GM23248 (cell line): ENCODE results near the gene RASD2. TPM values are rescaled to one million over a fixed set of nuclear protein-coding genes. Genes with fewer than 3 reads are reported as not detected.

Experiments used
- DNase-seq: peaks from one replicate; pipeline ENCODE4 v3.0.0-alpha.2; 2015
- H2AFZ ChIP-seq: fragments of 200-600 bp; sonication (generic); 2 replicates; pipeline ENCODE4 v1.6.1; 2016; ENCODE audit warnings: antibody characterized with exemption
- H3F3A ChIP-seq: fragments of 200-600 bp; sonication (generic); 2 replicates; pipeline ENCODE4 v1.6.1; 2016; ENCODE audit warnings: mild to moderate bottlenecking, antibody characterized with exemption, mixed run types; ENCODE audit not compliant: insufficient read depth
- H3K27ac ChIP-seq: fragments of 200-600 bp; sonication (generic); 2 replicates; pipeline ENCODE4 v1.5.1; 2016; ENCODE audit warnings: mild to moderate bottlenecking
- H3K27me3 ChIP-seq: fragments of 200-600 bp; sonication (generic); replicated peaks from 2 replicates; pipeline ENCODE4 v1.6.1; 2016; ENCODE audit warnings: mild to moderate bottlenecking; ENCODE audit not compliant: insufficient read depth
- H3K36me3 ChIP-seq: fragments of 200-600 bp; sonication (generic); 2 replicates; pipeline ENCODE4 v1.6.1; 2016; ENCODE audit warnings: low read depth, mild to moderate bottlenecking
- H3K4me1 ChIP-seq: fragments of 200-600 bp; sonication (generic); 2 replicates; pipeline ENCODE4 v1.6.1; 2016; ENCODE audit warnings: mild to moderate bottlenecking; ENCODE audit not compliant: insufficient read depth
- H3K4me2 ChIP-seq: fragments of 200-600 bp; sonication (generic); one replicate; pipeline ENCODE4 v1.6.1; 2016; ENCODE audit warnings: mild to moderate bottlenecking; ENCODE audit not compliant: unreplicated experiment
- H3K4me3 ChIP-seq: fragments of 200-600 bp; sonication (generic); 2 replicates; pipeline ENCODE4 v1.5.1; 2016; ENCODE audit warnings: mild to moderate bottlenecking
- H3K79me2 ChIP-seq: fragments of 200-600 bp; sonication (generic); 2 replicates; pipeline ENCODE4 v1.6.1; 2016; ENCODE audit warnings: mild to moderate bottlenecking; ENCODE audit not compliant: insufficient read depth
- H3K9ac ChIP-seq: fragments of 200-600 bp; sonication (generic); 2 replicates; pipeline ENCODE4 v1.6.1; 2016; ENCODE audit warnings: mild to moderate bottlenecking
- H3K9me2 ChIP-seq: fragments of 200-600 bp; sonication (generic); 2 replicates; pipeline ENCODE4 v1.6.1; 2016; ENCODE audit warnings: mixed run types, mild to moderate bottlenecking, moderate library complexity; ENCODE audit not compliant: insufficient read depth
- H3K9me3 ChIP-seq: fragments of 200-600 bp; sonication (generic); one replicate; pipeline ENCODE4 v1.6.1; 2017; ENCODE audit warnings: low read depth
- H4K20me1 ChIP-seq: fragments of 200-600 bp; sonication (generic); 2 replicates; pipeline ENCODE4 v1.6.0; 2016; ENCODE audit not compliant: insufficient read depth
- EZH2 ChIP-seq: fragments of 200-600 bp; sonication (generic); IDR thresholded peaks from 2 replicates; pipeline ENCODE4 v1.6.1; 2018; ENCODE audit warnings: antibody characterized with exemption, mild to moderate bottlenecking; ENCODE audit not compliant: insufficient read depth, poor library complexity, severe bottlenecking
- EZH2phosphoT487 ChIP-seq: fragments of 200-600 bp; sonication (generic); IDR thresholded peaks from 2 replicates; pipeline ENCODE4 v1.6.1; 2018; ENCODE audit warnings: antibody characterized with exemption, moderate library complexity, mild to moderate bottlenecking, low read depth; ENCODE audit not compliant: insufficient read depth
- WGBS, 2 experiments: methylation state at CpG; one replicate each; pipeline ENCODE4 v1.1.6; 2015 to 2017; ENCODE audit warnings: low lambda C conversion rate in 2 of 2, low coverage in 1 of 2; ENCODE audit errors: missing lambda C conversion rate in 2 of 2; 5-methylcytosine and 5-hydroxymethylcytosine counted together
- in situ Hi-C: fragments of 300-500 bp; cut with MboI; formaldehyde crosslinking; loops from 2 replicates; pipeline ENCODE4 v1.15.0; 2020
- polyA plus RNA-seq: library from polyadenylated mRNA; unstranded; fragments of >200 nt; fragmentation: Nextera tagmentation; extraction: Ambion mirVana; gene quantifications from 2 replicates; pipeline ENCODE4 v1.2.1, GENCODE V29; 2016
- total RNA-seq: library from RNA; depleted of rRNA; stranded (reverse); fragments of >200 nt; shearing (Covaris generic); gene quantifications from 2 replicates; pipeline ENCODE4 v1.2.3, GENCODE V29; 2014

The RASD2 gene
- total and polyA plus RNA-seq, 2 experiments from 2014 or later, result 0.76 to 1.5 TPM

GRCh38 chr22:35558031-35558430, 17.4 kb downstream of the RASD2 start:
- Histone ChIP-seq H3K9me2 (no peaks in the 10 kb centered on the region), H3K4me1 (peaks cover 14% of the 10 kb centered on the region), H3K36me3 (no peaks in the 10 kb centered on the region), H2AFZ (no peak overlapping the region), H4K20me1 (no peaks in the 10 kb centered on the region), H3K9me3 (no peaks in the 10 kb centered on the region), H3K79me2 (no peaks in the 10 kb centered on the region), H3K4me3 (no peak overlapping the region), H3F3A (peaks cover 10% of the 10 kb centered on the region; the same call in 1 of the 2 replicates), H3K9ac (no peak overlapping the region), H3K27me3 (no peaks in the 10 kb centered on the region), H3K27ac (no peak overlapping the region), H3K4me2 (no peak overlapping the region)
- no peak for DNase-seq
- in situ Hi-C loops, result no loop called here
- 83 to 91% methylated on average over 5 of the region's 5 CpGs for WGBS, 2 experiments
- TF ChIP-seq EZH2phosphoT487 (no peak), EZH2 (no peak)

- Histone ChIP-seq H3K27ac (no peak overlapping the region), H3K36me3 (no peaks in the 10 kb centered on the region), H3K4me3 (no peak overlapping the region), H3F3A (peaks cover 15% of the 10 kb centered on the region; the same call in 1 of the 2 replicates), H3K9me2 (no peaks in the 10 kb centered on the region), H3K4me2 (no peak overlapping the region), H3K4me1 (peaks cover 20% of the 10 kb centered on the region), H3K9me3 (no peaks in the 10 kb centered on the region), H3K9ac (no peak overlapping the region), H2AFZ (no peak overlapping the region), H4K20me1 (no peaks in the 10 kb centered on the region), H3K79me2 (no peaks in the 10 kb centered on the region), H3K27me3 (no peaks in the 10 kb centered on the region)
- TF ChIP-seq EZH2, result no peak
- TF ChIP-seq EZH2phosphoT487, result no peak
- in situ Hi-C loops, result no loop called here
- DNase-seq, result no peak
- WGBS, 2 experiments, result 81 to 86% methylated on average over 3 of the region's 3 CpGs
These were observed 18.1 kb downstream of the RASD2 start for GRCh38 chr22:35558719-35559118.

DNA sequence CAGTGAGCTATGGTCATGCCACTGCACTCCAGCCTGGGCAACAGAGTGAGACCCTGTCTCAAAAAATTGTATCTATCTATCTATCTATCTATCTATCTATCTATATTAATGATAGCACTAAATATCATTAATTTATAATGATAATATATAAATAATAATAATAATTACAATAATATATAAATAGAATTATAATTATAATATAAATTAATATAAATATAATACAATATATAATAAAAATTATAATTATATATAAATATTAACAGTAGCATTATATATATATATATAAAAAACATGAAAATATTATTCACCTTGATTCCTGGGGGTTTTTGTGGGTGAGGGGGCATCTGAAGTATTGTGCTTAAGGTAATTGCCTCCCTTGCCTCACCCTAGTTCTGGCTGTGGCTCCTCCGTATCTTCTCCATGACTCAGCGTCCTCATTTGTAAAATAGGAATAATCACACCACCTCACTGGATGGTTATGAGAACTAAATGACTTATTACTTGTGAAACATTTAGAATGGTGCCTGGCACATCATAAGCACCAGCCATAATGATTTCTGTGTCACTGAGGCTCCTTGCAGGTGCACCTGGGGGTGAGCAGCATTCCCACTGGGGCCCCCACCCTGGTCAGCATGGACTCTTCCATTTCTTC, 18.8 kb downstream of the RASD2 start:
- no peak for TF ChIP-seq EZH2phosphoT487
- TF ChIP-seq EZH2, result no peak
- in situ Hi-C loops, result no loop called here
- Histone ChIP-seq H3K27ac (no peak overlapping the region), H3K9ac (no peak overlapping the region), H3K4me1 (peaks cover 21% of the 10 kb centered on the region), H3K9me3 (no peaks in the 10 kb centered on the region), H4K20me1 (no peaks in the 10 kb centered on the region), H3K4me2 (no peak overlapping the region), H3K9me2 (no peaks in the 10 kb centered on the region), H3K36me3 (no peaks in the 10 kb centered on the region), H3K79me2 (no peaks in the 10 kb centered on the region), H3F3A (peaks cover 16% of the 10 kb centered on the region; the same call in 1 of the 2 replicates), H3K4me3 (no peak overlapping the region), H2AFZ (no peak overlapping the region), H3K27me3 (no peaks in the 10 kb centered on the region)
- WGBS, 2 experiments, result 39 to 40% methylated on average over 2 of the region's 2 CpGs
- peak; percentile 78 for DNase-seq

DNA sequence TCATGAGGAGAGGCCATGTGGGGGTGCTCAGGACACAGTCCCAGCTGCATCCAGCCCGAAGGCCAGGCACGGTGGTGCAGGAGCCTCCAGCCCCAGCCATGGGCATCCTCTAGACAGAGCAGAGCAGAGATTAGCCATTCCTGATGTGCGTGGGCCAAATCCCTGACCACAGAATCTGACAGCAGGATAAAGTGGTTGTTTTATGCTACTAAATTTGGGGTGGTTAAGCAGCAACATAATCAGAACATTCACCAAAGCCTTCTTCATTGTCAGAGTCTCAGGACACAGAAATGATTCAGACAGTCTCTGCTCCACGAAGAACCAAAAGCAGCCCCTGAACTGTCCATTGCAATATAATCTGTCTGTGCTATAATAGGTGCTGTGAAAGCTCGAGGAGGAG, 19.7 kb downstream of the RASD2 start:
- whole genome bisulfite sequencing, 2 experiments, result 69 to 73% methylated on average over 5 of the region's 5 CpGs
- H4K20me1 ChIP-seq, result no peaks in the 10 kb centered on the region
- H3K4me2 ChIP-seq, result no peak overlapping the region
- in situ Hi-C loops, result no loop called here
- H3K4me3 ChIP-seq, result no peak overlapping the region
- H3K9me3 ChIP-seq, result no peaks in the 10 kb centered on the region
- no peak overlapping the region for H2AFZ ChIP-seq
- no peaks in the 10 kb centered on the region for H3K27me3 ChIP-seq
- H3K79me2 ChIP-seq, result no peaks in the 10 kb centered on the region
- H3F3A ChIP-seq, result peaks cover 23% of the 10 kb centered on the region; the same call in 1 of the 2 replicates
- no peaks in the 10 kb centered on the region for H3K36me3 ChIP-seq
- DNase-seq, result peak; percentile 12
- TF ChIP-seq EZH2 (no peak), EZH2phosphoT487 (no peak)
- no peak overlapping the region for H3K9ac ChIP-seq
- no peaks in the 10 kb centered on the region for H3K9me2 ChIP-seq
- peaks cover 29% of the 10 kb centered on the region for H3K4me1 ChIP-seq
- H3K27ac ChIP-seq, result no peak overlapping the region

DNA sequence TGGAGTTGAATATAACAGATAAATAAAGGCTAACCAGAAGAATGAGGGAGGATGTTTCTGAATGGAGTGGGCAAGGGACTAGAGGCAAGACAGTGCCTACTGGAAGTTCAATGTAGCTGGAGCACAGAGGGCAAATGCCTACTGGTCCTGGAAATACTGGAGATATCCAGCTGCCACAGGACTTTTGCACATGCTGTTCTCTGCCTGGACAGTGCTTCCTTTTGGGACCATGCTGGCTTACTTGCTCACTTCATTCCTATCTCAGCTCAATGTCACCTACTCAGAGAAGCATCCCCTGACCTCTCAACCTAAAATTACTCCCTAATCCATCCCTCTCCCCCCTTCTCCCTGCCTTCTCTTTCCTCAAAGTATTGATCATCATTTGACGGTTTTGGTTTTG, 20.2 kb downstream of the RASD2 start:
- H3K9ac ChIP-seq, result no peak overlapping the region
- H3K27ac ChIP-seq, result no peak overlapping the region
- WGBS, 2 experiments, result 83 to 94% methylated on average over 1 of the region's 1 CpG
- H3K79me2 ChIP-seq, result no peaks in the 10 kb centered on the region
- peaks cover 23% of the 10 kb centered on the region; the same call in 1 of the 2 replicates for H3F3A ChIP-seq
- no peak for DNase-seq
- H3K9me2 ChIP-seq, result no peaks in the 10 kb centered on the region
- in situ Hi-C loops, result no loop called here
- no peak overlapping the region for H3K4me3 ChIP-seq
- H4K20me1 ChIP-seq, result no peaks in the 10 kb centered on the region
- no peaks in the 10 kb centered on the region for H3K9me3 ChIP-seq
- no peak overlapping the region for H3K4me2 ChIP-seq
- peaks cover 34% of the 10 kb centered on the region for H3K4me1 ChIP-seq
- H2AFZ ChIP-seq, result no peak overlapping the region
- TF ChIP-seq EZH2phosphoT487, result no peak
- no peak for TF ChIP-seq EZH2
- no peaks in the 10 kb centered on the region for H3K36me3 ChIP-seq
- H3K27me3 ChIP-seq, result no peaks in the 10 kb centered on the region
